ENCODE measurements around the gene COG2.
"Not testable (repeated sequence)": the region's sequence is repeated elsewhere in the genome, so short reads cannot be mapped to it uniquely, and the experiment has no call there.

COG2 gene

GRCh38 chr1:230642263-230642959, at the start of gene COG2:
TSS of gene COG2 (plus strand) at chr1:230642481. CDS start at chr1:230642607, 126 bp downstream.
- H3K27me3 ChIP-seq (ENCODE audit: control insufficient read depth, insufficient read depth, low read length) = no peaks in the 10 kb centered on the region
- peak within 1 kb of the TSS; percentile 90 for H3K4me3 ChIP-seq (ENCODE audit: low read length)
- peak within 1 kb of the TSS; percentile 72 for H3K27ac ChIP-seq (ENCODE audit: low read depth, low read length)
- H3K9ac ChIP-seq (ENCODE audit: low read length) = peak within 1 kb of the TSS; percentile 67
- H3K36me3 ChIP-seq (ENCODE audit: control insufficient read depth, insufficient read depth, low read length) = no peaks in the 10 kb centered on the region
- H3K4me1 ChIP-seq (ENCODE audit: control insufficient read depth, insufficient read depth, low read length) = peaks cover 16% of the 10 kb centered on the region

- Histone ChIP-seq H3K27ac (ENCODE audit: low read depth, low read length) (no peak overlapping the region), H3K4me1 (ENCODE audit: control insufficient read depth, insufficient read depth, low read length) (no peaks in the 10 kb centered on the region), H3K27me3 (ENCODE audit: control insufficient read depth, insufficient read depth, low read length) (no peaks in the 10 kb centered on the region), H3K9ac (ENCODE audit: low read length) (no peak overlapping the region), H3K4me3 (ENCODE audit: low read length) (no peak overlapping the region), H3K36me3 (ENCODE audit: control insufficient read depth, insufficient read depth, low read length) (no peaks in the 10 kb centered on the region)
Measured at GRCh38 chr1:230592848-230593414, 49.4 kb upstream of the COG2 start.

- Histone ChIP-seq H3K27ac (ENCODE audit: low read depth, low read length) (no peak overlapping the region), H3K27me3 (ENCODE audit: control insufficient read depth, insufficient read depth, low read length) (no peaks in the 10 kb centered on the region), H3K4me1 (ENCODE audit: control insufficient read depth, insufficient read depth, low read length) (no peaks in the 10 kb centered on the region), H3K4me3 (ENCODE audit: low read length) (no peak overlapping the region), H3K9ac (ENCODE audit: low read length) (no peak overlapping the region), H3K36me3 (ENCODE audit: control insufficient read depth, insufficient read depth, low read length) (no peaks in the 10 kb centered on the region)
Measured at GRCh38 chr1:230594214-230594773, 48.0 kb upstream of the COG2 start.

- H3K4me1 ChIP-seq (ENCODE audit: control insufficient read depth, insufficient read depth, low read length) = no peaks in the 10 kb centered on the region
- H3K9ac ChIP-seq (ENCODE audit: low read length) = no peak overlapping the region
- no peak overlapping the region for H3K4me3 ChIP-seq (ENCODE audit: low read length)
- H3K36me3 ChIP-seq (ENCODE audit: control insufficient read depth, insufficient read depth, low read length) = no peaks in the 10 kb centered on the region
- H3K27me3 ChIP-seq (ENCODE audit: control insufficient read depth, insufficient read depth, low read length) = no peaks in the 10 kb centered on the region
- H3K27ac ChIP-seq (ENCODE audit: low read depth, low read length) = no peak overlapping the region
Measured at GRCh38 chr1:230595181-230595580, 47.1 kb upstream of the COG2 start.

- Histone ChIP-seq H3K27ac (ENCODE audit: low read depth, low read length) (no peak overlapping the region), H3K9ac (ENCODE audit: low read length) (no peak overlapping the region), H3K36me3 (ENCODE audit: control insufficient read depth, insufficient read depth, low read length) (no peaks in the 10 kb centered on the region), H3K4me3 (ENCODE audit: low read length) (no peak overlapping the region), H3K4me1 (ENCODE audit: control insufficient read depth, insufficient read depth, low read length) (no peaks in the 10 kb centered on the region), H3K27me3 (ENCODE audit: control insufficient read depth, insufficient read depth, low read length) (no peaks in the 10 kb centered on the region)
Measured at GRCh38 chr1:230596306-230596705, 46.0 kb upstream of the COG2 start.

GRCh38 chr1:230598745-230599144, 43.5 kb upstream of the COG2 start:
- H3K36me3 ChIP-seq (ENCODE audit: control insufficient read depth, insufficient read depth, low read length) = no peaks in the 10 kb centered on the region
- no peak overlapping the region for H3K27ac ChIP-seq (ENCODE audit: low read depth, low read length)

GRCh38 chr1:230599926-230600656, 42.2 kb upstream of the COG2 start:
- Histone ChIP-seq H3K4me1 (ENCODE audit: control insufficient read depth, insufficient read depth, low read length) (no peaks in the 10 kb centered on the region), H3K27me3 (ENCODE audit: control insufficient read depth, insufficient read depth, low read length) (no peaks in the 10 kb centered on the region), H3K4me3 (ENCODE audit: low read length) (no peak overlapping the region), H3K9ac (ENCODE audit: low read length) (no peak overlapping the region), H3K36me3 (ENCODE audit: control insufficient read depth, insufficient read depth, low read length) (no peaks in the 10 kb centered on the region), H3K27ac (ENCODE audit: low read depth, low read length) (no peak overlapping the region)

More at GRCh38 chr1:230598745-230599144, 43.5 kb upstream of the COG2 start:
- no peak overlapping the region for H3K9ac ChIP-seq (ENCODE audit: low read length)
- H3K4me3 ChIP-seq (ENCODE audit: low read length) = no peak overlapping the region
- no peaks in the 10 kb centered on the region for H3K4me1 ChIP-seq (ENCODE audit: control insufficient read depth, insufficient read depth, low read length)
- H3K27me3 ChIP-seq (ENCODE audit: control insufficient read depth, insufficient read depth, low read length) = no peaks in the 10 kb centered on the region

- not testable (repeated sequence) for H3K36me3 ChIP-seq (ENCODE audit: control insufficient read depth, insufficient read depth, low read length); H3K27me3 ChIP-seq (ENCODE audit: control insufficient read depth, insufficient read depth, low read length); H3K4me1 ChIP-seq (ENCODE audit: control insufficient read depth, insufficient read depth, low read length); H3K27ac ChIP-seq (ENCODE audit: low read depth, low read length); H3K4me3 ChIP-seq (ENCODE audit: low read length); H3K9ac ChIP-seq (ENCODE audit: low read length)
Measured at GRCh38 chr1:230600657-230601400, 41.5 kb upstream of the COG2 start.

GRCh38 chr1:230609208-230609607, 33.1 kb upstream of the COG2 start:
- H3K36me3 ChIP-seq (ENCODE audit: control insufficient read depth, insufficient read depth, low read length) = no peaks in the 10 kb centered on the region
- no peak overlapping the region for H3K4me3 ChIP-seq (ENCODE audit: low read length)
- no peaks in the 10 kb centered on the region for H3K4me1 ChIP-seq (ENCODE audit: control insufficient read depth, insufficient read depth, low read length)
- no peaks in the 10 kb centered on the region for H3K27me3 ChIP-seq (ENCODE audit: control insufficient read depth, insufficient read depth, low read length)
- H3K9ac ChIP-seq (ENCODE audit: low read length) = no peak overlapping the region
- no peak overlapping the region for H3K27ac ChIP-seq (ENCODE audit: low read depth, low read length)

- no peak overlapping the region for H3K9ac ChIP-seq (ENCODE audit: low read length)
- no peaks in the 10 kb centered on the region for H3K36me3 ChIP-seq (ENCODE audit: control insufficient read depth, insufficient read depth, low read length)
- no peaks in the 10 kb centered on the region for H3K27me3 ChIP-seq (ENCODE audit: control insufficient read depth, insufficient read depth, low read length)
- H3K27ac ChIP-seq (ENCODE audit: low read depth, low read length) = no peak overlapping the region
- no peaks in the 10 kb centered on the region for H3K4me1 ChIP-seq (ENCODE audit: control insufficient read depth, insufficient read depth, low read length)
- H3K4me3 ChIP-seq (ENCODE audit: low read length) = no peak overlapping the region
Measured at GRCh38 chr1:230610589-230610988, 31.7 kb upstream of the COG2 start.

GRCh38 chr1:230611128-230611877, 31.0 kb upstream of the COG2 start:
- Histone ChIP-seq H3K9ac (ENCODE audit: low read length) (no peak overlapping the region), H3K4me3 (ENCODE audit: low read length) (no peak overlapping the region), H3K27ac (ENCODE audit: low read depth, low read length) (no peak overlapping the region), H3K36me3 (ENCODE audit: control insufficient read depth, insufficient read depth, low read length) (no peaks in the 10 kb centered on the region), H3K27me3 (ENCODE audit: control insufficient read depth, insufficient read depth, low read length) (no peaks in the 10 kb centered on the region), H3K4me1 (ENCODE audit: control insufficient read depth, insufficient read depth, low read length) (no peaks in the 10 kb centered on the region)
